Fibroblast of pulmonary artery (primary cell): ENCODE results near the gene ATP8B4.
A peak's percentile ranks its signal among the peaks of the same experiment; 100 is the strongest.

Source experiments
- DNase-seq: peaks from one replicate; pipeline ENCODE4 v3.0.0-alpha.2; 2010; ENCODE audit warnings: low read depth
- H3K4me3 ChIP-seq: replicated peaks from 2 replicates; pipeline ENCODE4 v1.5.1; 2011; ENCODE audit warnings: low read depth, mild to moderate bottlenecking, control low read depth, low read length, moderate library complexity
- CTCF ChIP-seq: IDR thresholded peaks from 2 replicates; pipeline ENCODE4 v1.5.1; 2011; ENCODE audit warnings: mild to moderate bottlenecking, control low read depth, low read length, inconsistent platforms; ENCODE audit errors: missing control alignments

The ATP8B4 gene

GRCh38 chr15:49901996-49902684, 216.9 kb downstream of the ATP8B4 start:
- H3K4me3 ChIP-seq, result no peak overlapping the region
- peak; percentile 64 for TF ChIP-seq CTCF
- DNase-seq, result peak; percentile 78

GRCh38 chr15:49901321-49901720, 217.7 kb downstream of the ATP8B4 start:
- TF ChIP-seq CTCF, result no peak
- DNase-seq, result no peak
- H3K4me3 ChIP-seq, result no peak overlapping the region

GRCh38 chr15:49900903-49901235, 218.2 kb downstream of the ATP8B4 start:
- H3K4me3 ChIP-seq, result no peak overlapping the region
- DNase-seq, result no peak
- TF ChIP-seq CTCF, result no peak

- TF ChIP-seq CTCF, result no peak
- H3K4me3 ChIP-seq, result no peak overlapping the region
- DNase-seq, result peak; percentile 35
Observed at GRCh38 chr15:49900006-49900902, 218.8 kb downstream of the ATP8B4 start.

GRCh38 chr15:49898575-49899283, 220.3 kb downstream of the ATP8B4 start:
- no peak overlapping the region for H3K4me3 ChIP-seq
- no peak for DNase-seq
- TF ChIP-seq CTCF, result no peak

- DNase-seq, result no peak
- no peak for TF ChIP-seq CTCF
- H3K4me3 ChIP-seq, result no peak overlapping the region
Observed at GRCh38 chr15:49898097-49898496, 220.9 kb downstream of the ATP8B4 start.
